PC-3 (cell line): ENCODE measurements around the gene AIG1.
"Not testable (repeated sequence)": the region's sequence is repeated elsewhere in the genome, so short reads cannot be mapped to it uniquely, and the experiment has no call there.

ENCODE experiments used
- EZH2 ChIP-seq: fragments of 300-600 bp; sonication (generic); IDR thresholded peaks from one replicate; pipeline ENCODE4 v1.6.1; 2017; ENCODE audit warnings: antibody characterized with exemption, mild to moderate bottlenecking, low read length; ENCODE audit not compliant: unreplicated experiment
- TF ChIP-seq, protein P1 (sequence below): fragments of 300-600 bp; sonication (generic); conservative IDR thresholded peaks from 2 replicates; pipeline ENCODE4 v1.5.1; 2017; ENCODE audit warnings: antibody characterized with exemption, low read depth, mild to moderate bottlenecking, low read length

DNA sequence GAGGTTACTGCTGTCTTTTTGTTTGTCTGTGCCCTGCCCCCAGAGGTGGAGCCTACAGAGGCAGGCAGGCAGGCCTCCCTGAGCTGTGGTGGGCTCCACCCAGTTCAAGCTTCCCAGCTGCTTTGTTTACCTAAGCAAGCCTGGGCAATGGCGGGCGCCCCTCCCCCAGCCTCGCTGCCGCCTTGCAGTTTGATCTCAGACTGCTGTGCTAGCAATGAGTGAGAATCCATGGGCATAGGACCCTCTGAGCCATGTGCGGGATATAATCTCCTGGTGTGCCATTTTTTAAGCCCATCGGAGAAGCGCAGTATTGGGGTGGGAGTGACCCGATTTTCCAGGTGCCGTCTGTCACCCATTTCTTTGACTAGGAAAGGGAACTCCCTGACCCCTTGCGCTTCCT is 247.1 kb downstream of the AIG1 start:
- TF ChIP-seq, protein P1, sequence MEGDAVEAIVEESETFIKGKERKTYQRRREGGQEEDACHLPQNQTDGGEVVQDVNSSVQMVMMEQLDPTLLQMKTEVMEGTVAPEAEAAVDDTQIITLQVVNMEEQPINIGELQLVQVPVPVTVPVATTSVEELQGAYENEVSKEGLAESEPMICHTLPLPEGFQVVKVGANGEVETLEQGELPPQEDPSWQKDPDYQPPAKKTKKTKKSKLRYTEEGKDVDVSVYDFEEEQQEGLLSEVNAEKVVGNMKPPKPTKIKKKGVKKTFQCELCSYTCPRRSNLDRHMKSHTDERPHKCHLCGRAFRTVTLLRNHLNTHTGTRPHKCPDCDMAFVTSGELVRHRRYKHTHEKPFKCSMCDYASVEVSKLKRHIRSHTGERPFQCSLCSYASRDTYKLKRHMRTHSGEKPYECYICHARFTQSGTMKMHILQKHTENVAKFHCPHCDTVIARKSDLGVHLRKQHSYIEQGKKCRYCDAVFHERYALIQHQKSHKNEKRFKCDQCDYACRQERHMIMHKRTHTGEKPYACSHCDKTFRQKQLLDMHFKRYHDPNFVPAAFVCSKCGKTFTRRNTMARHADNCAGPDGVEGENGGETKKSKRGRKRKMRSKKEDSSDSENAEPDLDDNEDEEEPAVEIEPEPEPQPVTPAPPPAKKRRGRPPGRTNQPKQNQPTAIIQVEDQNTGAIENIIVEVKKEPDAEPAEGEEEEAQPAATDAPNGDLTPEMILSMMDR: not testable (repeated sequence)
- TF ChIP-seq EZH2: not testable (repeated sequence)
